B cell (primary cell): ENCODE data around the gene XYLT1. TPM values are rescaled to one million over a fixed set of nuclear protein-coding genes. Genes with fewer than 3 reads are reported as not detected.

Source experiments
- ATAC-seq: fragments of 200-7000 bp; cut with Tn5 transposase; one replicate; pipeline ENCODE4 v1.10.0; 2021; ENCODE audit warnings: low read depth, mild to moderate bottlenecking, moderate number of reproducible peaks, moderate library complexity
- CTCF ChIA-PET: fragments of 350-600 bp; sonication (Branson Sonifier 250); formaldehyde crosslinking; loops from one replicate; lab custom pipeline; 2021; ENCODE audit warnings: antibody characterized with exemption, inconsistent platforms; lab: Charles Lee
- POLR2A ChIA-PET: fragments of 350-600 bp; sonication (Branson Sonifier 250); formaldehyde crosslinking; loops from one replicate; lab custom pipeline; 2021; ENCODE audit warnings: antibody characterized with exemption; lab: Charles Lee
- DNase-seq: peaks from one replicate; pipeline ENCODE4 v3.0.0; 2013
- H2AFZ ChIP-seq: 2 replicates; pipeline ENCODE4 v1.6.1; 2012; ENCODE audit warnings: mild to moderate bottlenecking, low read depth, low read length; ENCODE audit not compliant: insufficient read depth, poor library complexity, severe bottlenecking
- H3K27ac ChIP-seq, 2 donors: 1 replicate in 1 of 2; 2 replicates in 1 of 2; pipeline ENCODE4 v1.5.1; 2012 to 2013; ENCODE audit warnings: low read length in 2 of 2, mild to moderate bottlenecking in 2 of 2, moderate library complexity in 1 of 2
- H3K27me3 ChIP-seq, 4 experiments: fragments of 200-600 bp in 1 of 4; sonication (generic) in 1 of 4; replicated peaks in 1 of 4; 1 replicate in 2 of 4; 2 replicates in 2 of 4; pipeline versions ENCODE4 v1.6.1 to v1.7.0; 2013 to 2016; ENCODE audit warnings: low read length in 3 of 4, mild to moderate bottlenecking in 2 of 4, mixed read lengths in 1 of 4, moderate library complexity in 1 of 4; ENCODE audit not compliant: insufficient read depth in 4 of 4, control insufficient read depth in 3 of 4; ENCODE audit errors: control extremely low read depth in 1 of 4
- H3K36me3 ChIP-seq, 2 experiments: replicated peaks in 1 of 2; 1 replicate in 1 of 2; 2 replicates in 1 of 2; pipeline versions ENCODE4 v1.6.1 to v1.7.1; 2013; ENCODE audit warnings: low read length in 1 of 2; ENCODE audit not compliant: insufficient read depth in 2 of 2, control insufficient read depth in 1 of 2; ENCODE audit errors: control extremely low read depth in 1 of 2, extremely low read depth in 1 of 2
- H3K4me1 ChIP-seq, 2 donors: fragments of 200-600 bp in 1 of 2; sonication (generic) in 1 of 2; 1 replicate in 1 of 2; 2 replicates in 1 of 2; pipeline versions ENCODE4 v1.5.1 to v1.6.1; 2013 to 2017; ENCODE audit warnings: low read length in 2 of 2; ENCODE audit not compliant: control insufficient read depth in 2 of 2, insufficient read depth in 2 of 2
- H3K4me2 ChIP-seq: replicated peaks from 2 replicates; pipeline ENCODE3; 2012; ENCODE audit warnings: mild to moderate bottlenecking, low read depth, low read length; ENCODE audit not compliant: poor library complexity, severe bottlenecking
- H3K4me3 ChIP-seq, 5 experiments: fragments of 200-600 bp in 1 of 5; sonication (generic) in 1 of 5; 1 replicate in 3 of 5; 2 replicates in 2 of 5; pipeline versions ENCODE4 v1.5.1 to v1.7.0; 2011 to 2016; ENCODE audit warnings: low read length in 4 of 5, mild to moderate bottlenecking in 4 of 5, low read depth in 2 of 5, control low read depth in 1 of 5, moderate library complexity in 1 of 5; ENCODE audit not compliant: insufficient read depth in 1 of 5; ENCODE audit errors: control extremely low read depth in 1 of 5, extremely low read depth in 1 of 5
- H3K79me2 ChIP-seq: fragments of 200-600 bp; sonication (generic); one replicate; pipeline ENCODE4 v1.6.0; 2016; ENCODE audit warnings: low read length; ENCODE audit not compliant: control insufficient read depth, insufficient read depth
- H3K9ac ChIP-seq: fragments of 200-600 bp; sonication (generic); 2 replicates; pipeline ENCODE4 v1.6.1; 2017; ENCODE audit warnings: mild to moderate bottlenecking, low read length, moderate library complexity
- H3K9me3 ChIP-seq, 3 donors: one replicate each; pipeline versions ENCODE4 v1.6.1 to v1.7.1; 2013; ENCODE audit warnings: low read length in 2 of 3; ENCODE audit not compliant: control insufficient read depth in 2 of 3, insufficient read depth in 1 of 3; ENCODE audit errors: control extremely low read depth in 1 of 3
- H4K20me1 ChIP-seq: 2 replicates; pipeline ENCODE4 v1.6.0; 2012; ENCODE audit warnings: mild to moderate bottlenecking, low read length; ENCODE audit not compliant: insufficient read depth, control insufficient read depth, poor library complexity, severe bottlenecking
- H3K27ac Mint-ChIP-seq: one replicate; pipeline ENCODE4 v1.8.0; 2021; ENCODE audit warnings: mixed read lengths
- H3K27me3 Mint-ChIP-seq: one replicate; pipeline ENCODE4 v1.8.0; 2021; ENCODE audit warnings: mixed read lengths
- H3K4me1 Mint-ChIP-seq: one replicate; pipeline ENCODE4 v1.8.0; 2021; ENCODE audit warnings: mixed read lengths
- H3K4me3 Mint-ChIP-seq: one replicate; pipeline ENCODE4 v1.8.0; 2021; ENCODE audit warnings: mixed read lengths
- H3K9me3 Mint-ChIP-seq: one replicate; pipeline ENCODE4 v1.8.0; 2022; ENCODE audit warnings: mixed read lengths; ENCODE audit not compliant: insufficient read depth
- CTCF ChIP-seq: fragments of 200-600 bp; IDR thresholded peaks from one replicate; pipeline ENCODE4 v1.8.0; 2022; ENCODE audit warnings: antibody characterized with exemption, mild to moderate bottlenecking
- EZH2 ChIP-seq: IDR thresholded peaks from 2 replicates; pipeline ENCODE4 v1.6.1; 2012; ENCODE audit warnings: borderline replicate concordance, low read depth, mild to moderate bottlenecking, moderate library complexity, low read length; ENCODE audit not compliant: insufficient read depth, poor library complexity, severe bottlenecking
- WGBS: methylation state at CpG from one replicate; pipeline ENCODE4 v1.1.5; 2013; ENCODE audit warnings: missing lambda C conversion rate; ENCODE audit not compliant: insufficient coverage; 5-methylcytosine and 5-hydroxymethylcytosine counted together
- intact Hi-C: fragments of 100-400 bp; cut with micrococcal nuclease; formaldehyde crosslinking; loops from one replicate; pipeline ENCODE4 v1.10.0; 2022
- polyA plus RNA-seq: library from polyadenylated mRNA; depleted of rRNA; stranded (reverse); fragments of >200 nt; gene quantifications from 2 replicates; pipeline ENCODE4 v1.2.3, GENCODE V29; 2012
- total RNA-seq, 2 donors: library from RNA; stranded (reverse); fragments of 120-200 nt in 1 of 2; gene quantifications; 1 replicate in 1 of 2; 2 replicates in 1 of 2; pipeline versions ENCODE4 v1.2.3 to v1.2.4, GENCODE V29; 2013 to 2022

XYLT1 gene
- total and polyA plus RNA-seq, 2 donors (not counting 1 experiment from before 2014, with no cell fraction given), result 8.7 to 59.6 TPM

GRCh38 chr16:17076092-17076754, 394.5 kb downstream of the XYLT1 start:
- H3K4me1 Mint-ChIP-seq, result peaks cover 14% of the 10 kb centered on the region
- Histone ChIP-seq H3K79me2 (no peaks in the 10 kb centered on the region), H3K9me3 (no peaks in the 10 kb centered on the region), H3K9ac (no peak overlapping the region), H3K27me3 (no peaks in the 10 kb centered on the region), H4K20me1 (no peaks in the 10 kb centered on the region), H3K4me2 (no peak overlapping the region), H3K36me3 (no peaks in the 10 kb centered on the region), H2AFZ (no peak overlapping the region), H3K27ac (no peak overlapping the region), H3K4me1 (peaks cover 0 to under 1% of the 10 kb centered on the region in 2 donors), H3K4me3 (no peak overlapping the region)
- no peak for ATAC-seq
- H3K27ac Mint-ChIP-seq, result no peak overlapping the region
- DNase-seq, result no peak
- H3K27me3 Mint-ChIP-seq, result no peaks in the 10 kb centered on the region
- CTCF ChIA-PET, result interaction anchor here (0.6 kb wide), 1 partner anchor 32 kb away, joined by 3 read pairs; no protein-coding TSS in a partner anchor
- intact Hi-C loops, result no loop called here
- TF ChIP-seq CTCF, result no peak
- no peak for TF ChIP-seq EZH2
- POLR2A ChIA-PET, result no interaction called here
- peaks cover 4% of the 10 kb centered on the region for H3K9me3 Mint-ChIP-seq
- WGBS, result 100% methylated on average over 3 of the region's 9 CpGs
- H3K4me3 Mint-ChIP-seq, result no peak overlapping the region

GRCh38 chr16:17072104-17072503, 398.7 kb downstream of the XYLT1 start:
- Histone ChIP-seq H3K9me3 (peaks cover 0 to 2% (median 0%) of the 10 kb centered on the region in 3 donors), H3K9ac (no peak overlapping the region), H3K4me3 (no peak overlapping the region), H2AFZ (no peak overlapping the region), H3K4me2 (no peak overlapping the region), H3K4me1 (peaks cover 37 to 40% of the 10 kb centered on the region in 2 donors), H3K27ac (no peak overlapping the region), H3K79me2 (no peaks in the 10 kb centered on the region), H3K27me3 (no peaks in the 10 kb centered on the region), H4K20me1 (no peaks in the 10 kb centered on the region), H3K36me3 (no peaks in the 10 kb centered on the region)
- no CpG with 5 or more reads among the region's 2 CpGs for WGBS
- ATAC-seq, result no peak
- Mint-ChIP-seq H3K27me3 (no peaks in the 10 kb centered on the region), H3K9me3 (no peaks in the 10 kb centered on the region), H3K4me3 (peak overlapping the region; percentile 33), H3K27ac (peak overlapping the region; percentile 39), H3K4me1 (peaks cover 52% of the 10 kb centered on the region)
- intact Hi-C loops, result loop anchor here (5.0 kb wide), 1 partner anchor 400 kb away; the partner anchor contains the start of gene XYLT1
- TF ChIP-seq CTCF (no peak), EZH2 (no peak)
- no peak for DNase-seq
- ChIA-PET POLR2A (no interaction called here), CTCF (no interaction called here)
